GM12878 (cell line): ENCODE measurements around the gene PHF20.

ENCODE experiments used
- CTCF ChIP-seq, 3 experiments: IDR thresholded peaks in 2 of 3; conservative IDR thresholded peaks in 1 of 3; 2 replicates each; pipeline ENCODE4 v1.5.1; 2011; ENCODE audit warnings: low read depth in 3 of 3, low read length in 3 of 3, mild to moderate bottlenecking in 3 of 3, control low read depth in 2 of 3, moderate library complexity in 2 of 3, inconsistent platforms in 1 of 3, mixed read lengths in 1 of 3; ENCODE audit not compliant: control insufficient read depth in 2 of 3, insufficient read depth in 1 of 3; ENCODE audit errors: extremely low read depth in 1 of 3
- MAX ChIP-seq: IDR thresholded peaks from 2 replicates; pipeline ENCODE4 v1.6.1; 2012; ENCODE audit warnings: low read depth, low read length, improper control_type of control experiment
- PAX5 ChIP-seq: IDR thresholded peaks from 2 replicates; pipeline ENCODE4 v1.6.1; 2011; ENCODE audit warnings: low read depth, low read length, borderline replicate concordance
- PKNOX1 ChIP-seq: fragments of 450-650 bp; IDR thresholded peaks from 2 replicates; pipeline ENCODE4 v1.6.1; 2016; ENCODE audit warnings: mild to moderate bottlenecking
- POLR2A ChIP-seq: IDR thresholded peaks from 2 replicates; pipeline ENCODE4 v1.6.1; 2011; ENCODE audit warnings: low read depth, mild to moderate bottlenecking, low read length
- RAD51 ChIP-seq: fragments of 450-650 bp; IDR thresholded peaks from 2 replicates; pipeline ENCODE4 v1.6.1; 2016; ENCODE audit warnings: moderate library complexity, mild to moderate bottlenecking, inconsistent platforms
- SIN3A ChIP-seq: IDR thresholded peaks from 2 replicates; pipeline ENCODE4 v1.6.1; 2012; ENCODE audit warnings: low read depth, low read length, improper control_type of control experiment
- SP1 ChIP-seq: IDR thresholded peaks from one replicate; pipeline ENCODE4 v1.6.1; 2011; ENCODE audit warnings: low read depth, low read length
- SREBF2 ChIP-seq: IDR thresholded peaks from 2 replicates; pipeline ENCODE4 v1.6.1; 2012; ENCODE audit warnings: mild to moderate bottlenecking, low read length
- SUZ12 ChIP-seq: fragments of 200-600 bp; sonication (generic); IDR thresholded peaks from one replicate; pipeline ENCODE4 v1.6.1; 2018; ENCODE audit warnings: antibody characterized with exemption, mild to moderate bottlenecking; ENCODE audit not compliant: unreplicated experiment
- TAF1 ChIP-seq: IDR thresholded peaks from 2 replicates; pipeline ENCODE4 v1.6.1; 2011; ENCODE audit warnings: mild to moderate bottlenecking, low read depth, low read length, borderline replicate concordance
- ZNF274 ChIP-seq: IDR thresholded peaks from one replicate; pipeline ENCODE4 v1.8.0; 2011; ENCODE audit not compliant: insufficient read length, insufficient read depth
- ZZZ3 ChIP-seq: IDR thresholded peaks from 2 replicates; pipeline ENCODE4 v1.6.1; 2011; ENCODE audit warnings: low read depth; ENCODE audit not compliant: control insufficient read depth, insufficient read length

- TF ChIP-seq CTCF (IDR thresholded peaks at IDR 0.05 in 2 of 3, conservative IDR thresholded peaks at IDR 0.05 in 1 of 3; ENCODE audit: control insufficient read depth in 2 of 3, extremely low read depth in 1 of 3, insufficient read depth in 1 of 3, low read depth in 3 of 3, low read length in 3 of 3), result no peak
- TF ChIP-seq TAF1, result no peak
- no peak for TF ChIP-seq RAD51
- no peak for TF ChIP-seq ZZZ3
- TF ChIP-seq POLR2A, result no peak
- no peak for TF ChIP-seq SUZ12
- no peak for TF ChIP-seq SREBF2
- no peak for TF ChIP-seq PAX5
- no peak for TF ChIP-seq ZNF274
- TF ChIP-seq MAX, result no peak
- no peak for TF ChIP-seq SP1
- no peak for TF ChIP-seq PKNOX1
- TF ChIP-seq SIN3A, result no peak
Observed at GRCh38 chr20:35866418-35867202, 94.8 kb downstream of the PHF20 start.
